ENCODE results near the gene MFN1.

DNA sequence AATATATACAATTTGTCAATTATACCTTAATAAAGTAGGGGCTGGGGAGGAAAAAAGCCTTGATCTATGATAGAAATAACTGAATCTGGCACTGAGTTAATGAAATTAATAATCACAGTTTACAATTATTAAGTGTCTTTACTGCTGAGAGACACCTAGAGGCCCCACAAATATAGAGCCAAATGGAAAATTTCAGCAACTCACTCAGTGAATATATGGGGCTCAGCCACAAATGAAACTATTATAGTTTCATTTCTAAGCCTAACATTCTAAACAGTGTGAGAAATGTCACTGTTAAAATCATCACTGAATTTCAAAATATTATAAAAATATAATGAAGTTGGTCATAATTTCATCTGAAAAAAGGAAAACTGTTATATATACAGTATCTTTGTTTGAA, 63.5 kb downstream of the MFN1 start:
- no peak for TF ChIP-seq POLR2A (IDR thresholded peaks at IDR 0.05)
- TF ChIP-seq CTCF (IDR thresholded peaks at IDR 0.05) = no peak
